ENCODE measurements around the gene AGT. TPM values are rescaled to one million over a fixed set of nuclear protein-coding genes. Genes with fewer than 3 reads are reported as not detected.

AGT gene
- total RNA-seq: not detected in 2 replicates

- no peak for DNase-seq (ENCODE audit: extremely low read depth, low read depth, low spot score)
Observed at GRCh38 chr1:230713915-230714764, at the start of gene AGT. Gene AGT (minus strand): TSS chr1:230714122. CDS start chr1:230710823, 3,299 bp downstream.

- DNase-seq (ENCODE audit: extremely low read depth, low read depth, low spot score): no peak
Observed at GRCh38 chr1:230761443-230762167, 47.7 kb upstream of the AGT start.

- no peak for DNase-seq (ENCODE audit: extremely low read depth, low read depth, low spot score)
Observed at GRCh38 chr1:230760360-230760827, 46.5 kb upstream of the AGT start.

- DNase-seq (ENCODE audit: extremely low read depth, low read depth, low spot score): no peak
Observed at GRCh38 chr1:230759369-230760065, 45.6 kb upstream of the AGT start.

- no peak for DNase-seq (ENCODE audit: extremely low read depth, low read depth, low spot score)
Observed at GRCh38 chr1:230758709-230759368, 44.9 kb upstream of the AGT start.

- no peak for DNase-seq (ENCODE audit: extremely low read depth, low read depth, low spot score)
Observed at GRCh38 chr1:230757856-230758708, 44.2 kb upstream of the AGT start.

GRCh38 chr1:230754796-230755195 is 40.9 kb upstream of the AGT start:
- DNase-seq (ENCODE audit: extremely low read depth, low read depth, low spot score): no peak

GRCh38 chr1:230753586-230754251 is 39.8 kb upstream of the AGT start:
- no peak for DNase-seq (ENCODE audit: extremely low read depth, low read depth, low spot score)

- no peak for DNase-seq (ENCODE audit: extremely low read depth, low read depth, low spot score)
Observed at GRCh38 chr1:230753191-230753585, 39.3 kb upstream of the AGT start.

GRCh38 chr1:230752407-230752806 is 38.5 kb upstream of the AGT start:
- no peak for DNase-seq (ENCODE audit: extremely low read depth, low read depth, low spot score)

GRCh38 chr1:230750986-230751625 is 37.2 kb upstream of the AGT start:
- no peak for DNase-seq (ENCODE audit: extremely low read depth, low read depth, low spot score)

- no peak for DNase-seq (ENCODE audit: extremely low read depth, low read depth, low spot score)
Observed at GRCh38 chr1:230750576-230750975, 36.7 kb upstream of the AGT start.

- DNase-seq (ENCODE audit: extremely low read depth, low read depth, low spot score): no peak
Observed at GRCh38 chr1:230749635-230750034, 35.7 kb upstream of the AGT start.

- DNase-seq (ENCODE audit: extremely low read depth, low read depth, low spot score): no peak
Observed at GRCh38 chr1:230749150-230749549, 35.2 kb upstream of the AGT start.

- no peak for DNase-seq (ENCODE audit: extremely low read depth, low read depth, low spot score)
Observed at GRCh38 chr1:230747890-230748800, 34.2 kb upstream of the AGT start.

GRCh38 chr1:230747127-230747730 is 33.3 kb upstream of the AGT start, which contains the start of gene CAPN9:
Gene CAPN9 (plus strand): TSS chr1:230747388. CDS start chr1:230747497, 109 bp downstream.
- DNase-seq (ENCODE audit: extremely low read depth, low read depth, low spot score): no peak

- no peak for DNase-seq (ENCODE audit: extremely low read depth, low read depth, low spot score)
Observed at GRCh38 chr1:230746617-230747016, 32.7 kb upstream of the AGT start.
